Measurements from ENCODE around the gene CFAP20DC. TPM values are rescaled to one million over a fixed set of nuclear protein-coding genes. Genes with fewer than 3 reads are reported as not detected.

The CFAP20DC gene
- total and polyA plus RNA-seq, 11 donors, result 0.07 to 0.27 (median 0.11) TPM; not detected in 5

- ATAC-seq (no peak), DNase-seq (no peak)
- no peaks in the 10 kb centered on the region for H3K9me3 ChIP-seq
- 49 to 67% (median 55%) methylated on average over 6 of the region's 6 CpGs for WGBS, 4 donors
- no peaks in the 10 kb centered on the region for H3K36me3 ChIP-seq
- H3K4me3 ChIP-seq, result no peak overlapping the region
- intact Hi-C loops (cut with DNase I), result no loop called here
- no peaks in the 10 kb centered on the region for H3K4me1 ChIP-seq
- H3K27ac ChIP-seq, result no peak overlapping the region
- TF ChIP-seq CTCF (IDR thresholded peaks at IDR 0.05), result no peak
- no peak for TF ChIP-seq POLR2A (IDR thresholded peaks at IDR 0.05)
- H3K27me3 ChIP-seq, result no peaks in the 10 kb centered on the region
Measured at GRCh38 chr3:58801541-58801940, 248.3 kb downstream of the CFAP20DC start.

- no peaks in the 10 kb centered on the region for H3K9me3 ChIP-seq
- ATAC-seq, result no peak
- H3K27ac ChIP-seq, result no peak overlapping the region
- 32 to 42% (median 39%) methylated on average over 3 of the region's 3 CpGs for WGBS, 4 donors
- no peaks in the 10 kb centered on the region for H3K4me1 ChIP-seq
- intact Hi-C loops (cut with DNase I), result no loop called here
- no peaks in the 10 kb centered on the region for H3K36me3 ChIP-seq
- H3K27me3 ChIP-seq, result no peaks in the 10 kb centered on the region
- H3K4me3 ChIP-seq, result no peak overlapping the region
- no peak for DNase-seq
- TF ChIP-seq CTCF (IDR thresholded peaks at IDR 0.05) (no peak), POLR2A (IDR thresholded peaks at IDR 0.05) (no peak)
Measured at GRCh38 chr3:58800940-58801339, 248.9 kb downstream of the CFAP20DC start.

GRCh38 chr3:58800032-58800431 lies 249.8 kb downstream of the CFAP20DC start:
- no peaks in the 10 kb centered on the region for H3K36me3 ChIP-seq
- 83 to 89% (median 86%) methylated on average over 2 of the region's 2 CpGs for WGBS, 4 donors
- H3K4me1 ChIP-seq, result no peaks in the 10 kb centered on the region
- TF ChIP-seq CTCF (IDR thresholded peaks at IDR 0.05) (no peak), POLR2A (IDR thresholded peaks at IDR 0.05) (no peak)
- H3K4me3 ChIP-seq, result no peak overlapping the region
- ATAC-seq (no peak), DNase-seq (no peak)
- H3K27me3 ChIP-seq, result no peaks in the 10 kb centered on the region
- no peaks in the 10 kb centered on the region for H3K9me3 ChIP-seq
- intact Hi-C loops (cut with DNase I), result no loop called here
- H3K27ac ChIP-seq, result no peak overlapping the region

- H3K27me3 ChIP-seq, result no peaks in the 10 kb centered on the region
- no peaks in the 10 kb centered on the region for H3K9me3 ChIP-seq
- no peaks in the 10 kb centered on the region for H3K4me1 ChIP-seq
- intact Hi-C loops (cut with DNase I), result no loop called here
- no peaks in the 10 kb centered on the region for H3K36me3 ChIP-seq
- DNase-seq (no peak), ATAC-seq (no peak)
- WGBS, 4 donors, result 76 to 87% (median 84%) methylated on average over 3 of the region's 3 CpGs
- no peak overlapping the region for H3K27ac ChIP-seq
- TF ChIP-seq POLR2A (IDR thresholded peaks at IDR 0.05), result no peak
- no peak for TF ChIP-seq CTCF (IDR thresholded peaks at IDR 0.05)
- no peak overlapping the region for H3K4me3 ChIP-seq
Measured at GRCh38 chr3:58799271-58799670, 250.6 kb downstream of the CFAP20DC start.
